ENCODE measurements around the gene CREB5. TPM values are rescaled to one million over a fixed set of nuclear protein-coding genes. Genes with fewer than 3 reads are reported as not detected.

The CREB5 gene
- total RNA-seq, 1 experiment from 2014 or later = 5.2 TPM

GRCh38 chr7:28626221-28626620, 213.9 kb downstream of the CREB5 start:
- Histone ChIP-seq H3K9ac (ENCODE audit: low read length) (no peak overlapping the region), H3K9me3 (ENCODE audit: low read length) (no peaks in the 10 kb centered on the region), H3K9me2 (replicated peaks; ENCODE audit: low read length) (no peaks in the 10 kb centered on the region), H4K20me1 (ENCODE audit: low read length) (no peaks in the 10 kb centered on the region), H3K4me3 (ENCODE audit: low read length) (no peak overlapping the region), H3F3A (ENCODE audit: low read length, unreplicated experiment) (no peaks in the 10 kb centered on the region), H3K4me1 (ENCODE audit: insufficient read depth, low read length) (peaks cover 12% of the 10 kb centered on the region; the same call in 1 of the 2 replicates), H3K27me3 (ENCODE audit: low read length) (no peaks in the 10 kb centered on the region), H3K36me3 (ENCODE audit: low read depth, low read length) (no peaks in the 10 kb centered on the region), H3K27ac (ENCODE audit: low read length) (no peak overlapping the region), H2AFZ (ENCODE audit: low read length) (no peak overlapping the region), H3K4me2 (ENCODE audit: low read length) (no peak overlapping the region), H3K79me2 (ENCODE audit: low read length) (no peaks in the 10 kb centered on the region)
- intact Hi-C loops (cut with micrococcal nuclease) = loop anchor here (1.0 to 5.0 kb wide), 4 partner anchors 61 to 327 kb away; partner anchors contain the start of gene CREB5
- ChIA-PET CTCF (interaction anchor here (0.5 to 0.6 kb wide), 4 partner anchors 140 to 408 kb away, joined by 3 read pairs; no protein-coding TSS in a partner anchor), POLR2A (ENCODE audit: unreplicated experiment) (interaction anchor here (0.7 kb wide), 1 partner anchor 1021 kb away, joined by 3 read pairs; no protein-coding TSS in a partner anchor)
- BruUV-seq (replicated peaks) = no TSS peak
- ATAC-seq = no peak
- no peak for TF ChIP-seq EZH2 (IDR thresholded peaks at IDR 0.05; ENCODE audit: low read length, unreplicated experiment)
- TF ChIP-seq, protein P1, sequence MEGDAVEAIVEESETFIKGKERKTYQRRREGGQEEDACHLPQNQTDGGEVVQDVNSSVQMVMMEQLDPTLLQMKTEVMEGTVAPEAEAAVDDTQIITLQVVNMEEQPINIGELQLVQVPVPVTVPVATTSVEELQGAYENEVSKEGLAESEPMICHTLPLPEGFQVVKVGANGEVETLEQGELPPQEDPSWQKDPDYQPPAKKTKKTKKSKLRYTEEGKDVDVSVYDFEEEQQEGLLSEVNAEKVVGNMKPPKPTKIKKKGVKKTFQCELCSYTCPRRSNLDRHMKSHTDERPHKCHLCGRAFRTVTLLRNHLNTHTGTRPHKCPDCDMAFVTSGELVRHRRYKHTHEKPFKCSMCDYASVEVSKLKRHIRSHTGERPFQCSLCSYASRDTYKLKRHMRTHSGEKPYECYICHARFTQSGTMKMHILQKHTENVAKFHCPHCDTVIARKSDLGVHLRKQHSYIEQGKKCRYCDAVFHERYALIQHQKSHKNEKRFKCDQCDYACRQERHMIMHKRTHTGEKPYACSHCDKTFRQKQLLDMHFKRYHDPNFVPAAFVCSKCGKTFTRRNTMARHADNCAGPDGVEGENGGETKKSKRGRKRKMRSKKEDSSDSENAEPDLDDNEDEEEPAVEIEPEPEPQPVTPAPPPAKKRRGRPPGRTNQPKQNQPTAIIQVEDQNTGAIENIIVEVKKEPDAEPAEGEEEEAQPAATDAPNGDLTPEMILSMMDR (conservative IDR thresholded peaks at IDR 0.05; ENCODE audit: low read depth, low read length) = no peak
- no peak for TF ChIP-seq EZH2phosphoT487 (IDR thresholded peaks at IDR 0.05; ENCODE audit: borderline replicate concordance, low read length)
- DNase-seq = peak; percentile 15

DNA sequence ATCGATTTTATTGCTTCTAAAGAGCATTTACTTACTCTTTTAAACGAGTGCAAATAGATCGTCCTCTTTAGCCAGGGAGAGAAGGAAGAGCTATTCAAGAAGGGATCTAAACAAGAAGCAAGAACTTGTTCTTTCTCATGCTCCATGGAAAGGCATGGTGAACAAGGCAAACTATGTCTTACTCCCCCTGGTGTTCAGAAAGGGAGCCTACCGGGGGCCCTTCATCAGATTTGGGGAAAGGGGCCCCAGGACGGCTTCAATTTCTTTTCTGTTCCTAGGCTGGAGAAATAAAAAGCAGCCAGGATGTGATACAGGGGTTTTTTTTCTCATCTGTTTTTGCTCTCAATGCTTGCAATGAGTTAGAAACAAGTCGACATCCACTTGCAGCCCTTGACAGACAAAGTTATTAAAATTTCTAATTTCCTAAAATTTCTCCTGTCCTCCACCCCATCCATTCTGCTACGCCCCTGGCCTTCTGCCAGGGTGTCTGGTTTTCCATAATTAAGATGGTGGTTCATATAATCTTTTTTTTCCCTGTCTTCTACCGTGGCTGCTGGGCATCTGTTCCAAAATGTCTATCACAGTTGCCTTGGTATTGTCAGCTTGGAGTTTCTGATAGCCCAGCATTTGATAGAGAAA, 214.4 kb downstream of the CREB5 start:
- no peaks in the 10 kb centered on the region for H3K9me2 ChIP-seq (replicated peaks; ENCODE audit: low read length)
- TF ChIP-seq EZH2phosphoT487 (IDR thresholded peaks at IDR 0.05; ENCODE audit: borderline replicate concordance, low read length) = no peak
- TF ChIP-seq, protein P1 (conservative IDR thresholded peaks at IDR 0.05; ENCODE audit: low read depth, low read length) = peak; percentile 84
- H3K4me3 ChIP-seq (ENCODE audit: low read length) = no peak overlapping the region
- ChIA-PET CTCF (interaction anchor here (0.5 to 1.1 kb wide), 5 partner anchors 12 to 408 kb away, joined by 3 to 4 read pairs (median 3); no protein-coding TSS in a partner anchor), POLR2A (ENCODE audit: unreplicated experiment) (interaction anchor here (0.7 kb wide), 1 partner anchor 1022 kb away, joined by 3 read pairs; no protein-coding TSS in a partner anchor)
- no peak overlapping the region for H2AFZ ChIP-seq (ENCODE audit: low read length)
- no peaks in the 10 kb centered on the region for H3K36me3 ChIP-seq (ENCODE audit: low read depth, low read length)
- H3K4me2 ChIP-seq (ENCODE audit: low read length) = no peak overlapping the region
- no TSS peak for BruUV-seq (replicated peaks)
- H3K9me3 ChIP-seq (ENCODE audit: low read length) = no peaks in the 10 kb centered on the region
- DNase-seq (peak; percentile 68), ATAC-seq (peak; percentile 55; the same call in 1 of the 2 replicates)
- H4K20me1 ChIP-seq (ENCODE audit: low read length) = no peaks in the 10 kb centered on the region
- peaks cover 12% of the 10 kb centered on the region; the same call in 1 of the 2 replicates for H3K4me1 ChIP-seq (ENCODE audit: insufficient read depth, low read length)
- no peak overlapping the region for H3K27ac ChIP-seq (ENCODE audit: low read length)
- intact Hi-C loops (cut with micrococcal nuclease) = loop anchor here (1.0 to 5.0 kb wide), 4 partner anchors 61 to 327 kb away; partner anchors contain the start of gene CREB5
- no peaks in the 10 kb centered on the region for H3F3A ChIP-seq (ENCODE audit: low read length, unreplicated experiment)
- no peaks in the 10 kb centered on the region for H3K79me2 ChIP-seq (ENCODE audit: low read length)
- no peaks in the 10 kb centered on the region for H3K27me3 ChIP-seq (ENCODE audit: low read length)
- H3K9ac ChIP-seq (ENCODE audit: low read length) = no peak overlapping the region

DNA sequence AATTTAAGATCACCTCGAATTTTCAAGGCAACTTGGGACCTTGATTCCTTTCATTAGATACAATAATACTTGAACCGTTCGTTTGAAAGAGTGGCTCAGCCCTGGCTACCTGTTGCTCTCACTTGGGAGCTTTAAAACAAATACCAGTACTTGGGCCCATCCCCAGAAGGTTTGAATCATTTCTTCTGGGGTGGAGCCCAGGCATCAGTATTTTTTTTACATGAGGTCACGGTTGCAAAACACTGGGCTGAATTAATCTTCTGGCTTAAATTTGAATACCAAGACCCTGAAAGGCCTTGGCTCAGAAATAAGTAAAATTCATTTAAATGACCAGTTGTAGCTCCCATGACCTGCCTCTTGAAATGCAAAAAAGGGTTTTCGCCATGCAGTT, 214.9 kb downstream of the CREB5 start:
- peaks cover 12% of the 10 kb centered on the region; the same call in 1 of the 2 replicates for H3K4me1 ChIP-seq (ENCODE audit: insufficient read depth, low read length)
- no peaks in the 10 kb centered on the region for H3K9me2 ChIP-seq (replicated peaks; ENCODE audit: low read length)
- no peaks in the 10 kb centered on the region for H4K20me1 ChIP-seq (ENCODE audit: low read length)
- no peak overlapping the region for H3K9ac ChIP-seq (ENCODE audit: low read length)
- H2AFZ ChIP-seq (ENCODE audit: low read length) = no peak overlapping the region
- ATAC-seq (no peak), DNase-seq (no peak)
- no peak for TF ChIP-seq EZH2 (IDR thresholded peaks at IDR 0.05; ENCODE audit: low read length, unreplicated experiment)
- TF ChIP-seq EZH2phosphoT487 (IDR thresholded peaks at IDR 0.05; ENCODE audit: borderline replicate concordance, low read length) = no peak
- TF ChIP-seq, protein P1 (conservative IDR thresholded peaks at IDR 0.05; ENCODE audit: low read depth, low read length) = no peak
- ChIA-PET CTCF (interaction anchor here (0.8 to 1.1 kb wide), 2 partner anchors 12 to 55 kb away, joined by 4 read pairs; no protein-coding TSS in a partner anchor), POLR2A (ENCODE audit: unreplicated experiment) (no interaction called here)
- BruUV-seq (replicated peaks) = no TSS peak
- intact Hi-C loops (cut with micrococcal nuclease) = loop anchor here (5.0 kb wide), 2 partner anchors 60 to 215 kb away; partner anchors contain the start of gene CREB5
- H3K4me3 ChIP-seq (ENCODE audit: low read length) = no peak overlapping the region
- H3K27ac ChIP-seq (ENCODE audit: low read length) = no peak overlapping the region
- no peak overlapping the region for H3K4me2 ChIP-seq (ENCODE audit: low read length)
- H3K27me3 ChIP-seq (ENCODE audit: low read length) = no peaks in the 10 kb centered on the region
- no peaks in the 10 kb centered on the region for H3K9me3 ChIP-seq (ENCODE audit: low read length)
- H3F3A ChIP-seq (ENCODE audit: low read length, unreplicated experiment) = no peaks in the 10 kb centered on the region
- no peaks in the 10 kb centered on the region for H3K79me2 ChIP-seq (ENCODE audit: low read length)
- H3K36me3 ChIP-seq (ENCODE audit: low read depth, low read length) = no peaks in the 10 kb centered on the region

All from PC-3 (cell line).